ENCODE measurements around the gene CTSH.

Gene CTSH

DNA sequence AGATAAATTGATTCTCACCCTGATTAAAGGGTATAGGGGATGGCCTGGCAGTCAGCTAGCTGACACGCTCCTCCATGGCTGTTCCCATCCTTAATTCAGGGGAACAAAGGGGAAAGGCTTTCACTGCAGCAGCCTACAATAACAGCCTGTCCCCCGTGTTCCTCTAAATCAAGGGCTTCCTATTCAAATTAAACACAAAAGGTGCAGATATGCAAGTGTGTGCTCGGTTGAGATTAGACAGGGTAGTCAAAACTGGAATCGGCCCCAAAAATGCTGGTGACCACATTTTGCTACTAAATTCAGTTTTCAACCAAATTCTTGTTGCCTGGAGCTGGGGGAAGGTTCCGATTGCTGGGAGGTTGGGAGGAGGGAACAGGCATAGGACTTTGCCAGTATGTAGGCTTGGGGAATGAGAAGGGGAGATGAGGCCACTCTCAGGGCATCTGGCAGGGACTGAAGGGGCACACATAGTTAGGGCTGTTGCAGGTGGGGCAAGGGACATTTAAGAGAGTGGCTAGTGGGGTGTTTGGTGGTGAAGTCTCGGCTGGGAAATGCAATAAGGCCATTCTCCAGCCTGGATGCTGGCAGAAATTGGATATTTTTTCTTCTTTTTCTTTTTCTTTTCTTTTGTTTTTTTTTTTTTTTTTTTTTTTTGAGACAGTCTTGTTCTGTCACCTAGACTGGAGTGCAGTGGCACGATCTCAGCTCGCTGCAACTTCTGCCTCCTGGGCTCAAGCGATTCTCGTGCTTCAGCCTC lies 32.9 kb upstream of the CTSH start:
- DNase-seq: no peak

DNA sequence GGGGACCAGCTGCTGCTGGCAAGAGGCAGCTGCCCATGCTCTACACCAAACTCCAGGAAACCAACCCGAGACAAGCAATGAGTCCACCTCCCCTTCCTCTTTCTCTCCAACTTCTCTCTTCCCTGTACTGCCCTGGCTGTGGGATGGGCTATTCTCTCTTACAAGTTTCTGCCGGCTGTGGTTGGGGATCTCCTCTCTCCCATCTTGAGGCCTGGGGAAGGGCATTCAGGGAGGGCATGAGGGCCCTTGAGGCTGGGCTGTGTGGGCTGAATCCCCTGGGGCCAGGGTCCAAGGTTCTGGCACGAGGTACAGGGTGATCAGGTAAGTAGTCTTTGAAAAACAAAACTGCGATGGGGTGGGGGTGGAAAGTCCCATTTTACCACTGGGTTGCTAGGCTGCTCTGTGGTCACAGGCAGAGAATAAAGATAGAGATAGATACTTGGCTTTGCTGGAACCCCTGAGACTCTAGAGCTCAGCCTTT lies 32.3 kb upstream of the CTSH start:
- DNase-seq: no peak

DNA sequence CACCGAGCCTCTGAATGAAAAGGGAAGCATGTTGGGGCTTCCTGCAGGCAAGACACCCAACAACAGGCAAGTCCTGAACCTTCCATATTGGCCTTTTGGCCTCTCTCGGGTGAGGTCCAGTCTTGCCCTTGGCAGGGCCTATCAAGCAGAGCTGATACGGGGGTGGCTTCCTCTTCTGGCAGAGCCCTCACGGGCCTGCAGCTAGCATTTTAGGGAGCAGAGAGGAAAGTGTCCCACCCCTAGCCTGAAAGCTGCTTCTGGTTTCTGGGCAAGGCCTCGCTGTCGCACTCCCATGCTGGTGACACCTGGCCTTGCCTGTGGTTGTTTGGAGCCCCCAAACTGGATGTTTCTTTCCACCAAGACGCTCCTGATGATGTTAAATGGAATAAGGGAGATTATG lies 31.8 kb upstream of the CTSH start:
- DNase-seq: no peak

DNA sequence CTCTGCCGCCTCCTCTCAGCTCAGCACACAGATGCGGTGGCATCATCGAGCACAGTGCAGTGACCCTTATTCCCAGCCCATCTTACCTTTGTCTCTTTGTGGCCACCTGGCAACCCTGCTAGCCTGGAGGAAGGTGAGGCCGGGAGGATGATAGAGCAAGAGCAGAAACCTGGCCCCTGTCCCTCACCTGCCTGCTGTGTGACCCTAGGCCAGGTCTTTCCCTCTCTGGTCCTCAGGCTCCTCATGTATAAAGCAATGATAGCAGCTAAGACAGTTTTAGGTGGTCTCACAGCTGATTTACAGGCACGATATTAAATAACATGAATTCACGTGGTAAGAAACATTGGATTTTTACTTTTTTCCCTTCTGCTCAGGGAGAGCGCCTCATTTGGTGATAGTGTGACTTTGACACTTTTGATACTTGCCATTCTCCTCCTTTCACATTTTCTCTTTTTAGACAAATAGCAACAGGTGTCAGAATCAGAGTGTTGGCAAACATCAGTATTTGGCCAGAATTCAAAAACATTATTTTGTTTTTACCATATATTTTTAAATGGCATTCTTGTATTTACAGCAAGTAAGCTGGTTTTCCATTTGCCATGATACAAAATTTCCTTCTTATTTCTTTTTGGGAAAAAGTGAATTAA lies 29.5 kb upstream of the CTSH start:
- DNase-seq: no peak

DNA sequence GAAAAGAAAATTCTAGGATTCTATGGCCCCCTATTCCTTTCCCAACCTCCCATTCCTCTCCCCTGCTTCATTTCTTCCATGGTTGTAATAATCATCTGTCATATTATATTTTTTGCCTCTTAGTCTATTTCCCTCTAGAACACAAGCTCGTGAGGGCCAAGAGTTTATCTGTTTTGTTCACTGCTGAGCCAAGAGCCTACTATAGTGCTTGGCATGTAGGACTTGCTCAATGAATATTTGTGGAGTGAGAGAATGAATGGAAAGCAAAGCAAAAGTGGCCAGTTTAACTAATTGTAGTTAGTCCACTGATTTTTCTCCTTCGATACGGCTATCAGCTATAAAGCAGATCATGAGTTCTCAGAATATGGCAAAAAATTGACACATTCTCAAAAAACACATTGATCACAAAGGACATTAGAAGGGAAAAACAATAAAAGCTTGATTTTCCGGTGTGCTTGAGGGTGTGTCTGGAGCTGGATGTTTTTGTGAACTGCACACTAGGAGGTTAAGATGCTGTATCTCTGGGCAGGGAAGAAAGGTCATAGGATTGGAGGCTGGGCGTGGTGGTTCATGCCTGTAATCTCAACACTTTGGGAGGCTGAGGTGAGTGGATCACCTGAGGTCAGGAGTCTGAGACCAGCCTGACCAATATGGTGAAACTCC lies 25.0 kb upstream of the CTSH start:
- no peak for DNase-seq

DNA sequence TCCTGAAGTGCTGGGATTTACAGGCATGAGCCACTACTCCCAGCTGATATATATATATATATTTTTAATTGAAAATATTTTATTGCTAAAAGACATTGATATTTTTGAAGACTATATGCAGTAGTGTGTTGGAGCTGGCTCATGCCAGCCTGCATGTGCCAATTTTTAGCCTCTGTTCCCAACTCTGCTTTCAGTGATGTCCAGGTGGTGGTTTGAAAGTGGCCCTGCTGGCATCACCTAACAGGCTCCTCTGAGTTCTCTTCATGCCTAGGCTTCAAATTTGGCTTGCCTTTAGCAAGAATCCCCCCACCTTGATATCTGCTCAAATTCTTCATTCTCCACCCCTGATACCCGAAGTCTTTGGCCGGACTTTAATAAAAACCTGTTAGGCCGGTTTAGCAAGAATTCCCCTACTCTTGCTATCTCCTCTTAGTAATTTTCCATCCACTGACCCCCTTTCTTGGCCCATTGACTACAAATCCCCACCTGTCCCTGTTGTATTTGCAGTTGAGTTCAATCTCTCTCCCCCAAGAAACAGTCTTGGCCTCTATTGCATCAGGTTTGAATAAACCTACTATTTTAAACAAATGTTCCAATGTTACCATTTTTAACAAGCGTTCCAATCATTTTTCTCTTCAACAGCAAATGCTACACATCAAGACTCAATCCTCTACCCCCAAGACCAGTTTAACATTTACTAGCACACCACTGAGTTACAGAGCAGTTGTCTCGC lies 23.9 kb upstream of the CTSH start:
- DNase-seq: no peak

DNA sequence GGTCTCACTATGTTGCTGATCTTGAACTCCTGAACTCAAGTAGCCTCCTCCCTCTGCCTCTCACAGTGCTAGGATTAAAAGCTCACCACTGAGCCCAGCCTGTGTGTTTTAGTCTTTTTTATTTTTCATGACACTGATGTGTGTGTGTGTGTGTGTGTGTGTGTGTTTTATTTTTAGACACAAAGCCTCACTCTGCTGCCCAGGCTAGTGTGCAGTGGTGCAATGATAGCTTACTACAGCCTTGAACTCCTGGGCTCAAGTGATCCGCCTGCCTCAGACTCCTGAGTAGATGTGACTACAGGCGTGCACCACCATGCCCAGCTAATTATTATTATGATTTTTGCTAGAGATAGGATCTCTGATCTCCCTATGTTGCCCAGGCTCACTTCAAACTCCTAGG lies 23.3 kb upstream of the CTSH start:
- DNase-seq: no peak

DNA sequence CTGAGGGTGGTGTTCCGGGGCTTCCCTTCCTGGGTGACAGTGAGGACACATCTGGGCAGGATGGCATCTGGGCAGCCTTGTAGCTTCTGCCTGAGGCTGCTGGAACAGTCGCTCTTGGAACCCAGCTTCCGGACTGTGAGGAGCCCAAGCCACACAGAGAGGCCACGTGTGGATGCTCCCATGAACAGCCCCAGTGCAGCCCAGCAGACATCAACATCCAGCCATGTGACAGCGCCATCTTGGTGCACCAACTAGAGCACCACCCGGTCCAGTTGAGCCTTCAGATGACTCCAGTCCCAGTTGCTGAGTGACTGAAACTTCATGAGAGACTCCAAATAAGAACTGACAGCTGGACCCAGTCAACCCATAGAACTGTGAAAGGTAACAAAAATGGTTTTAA lies 15.5 kb upstream of the CTSH start:
- DNase-seq: no peak

DNA sequence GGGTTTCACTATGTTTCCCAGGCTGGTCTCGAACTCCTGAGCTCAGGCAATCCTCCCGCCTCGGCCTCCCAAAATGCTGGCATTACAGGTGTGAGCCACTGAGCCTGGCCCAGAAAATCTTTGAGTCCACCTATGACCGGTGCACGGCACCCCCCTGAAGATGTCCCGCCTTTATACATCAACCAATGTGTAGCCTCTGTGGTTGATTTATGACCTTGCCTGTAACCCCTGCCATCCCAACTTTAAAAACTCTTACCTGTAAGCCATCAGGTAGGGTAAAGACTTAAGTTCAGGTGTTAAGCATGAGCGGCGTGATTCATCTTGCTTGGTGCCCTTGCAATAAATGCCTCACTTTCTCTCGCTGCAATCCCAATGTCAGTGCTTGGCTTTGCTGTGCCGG lies 14.5 kb upstream of the CTSH start:
- DNase-seq: no peak

DNA sequence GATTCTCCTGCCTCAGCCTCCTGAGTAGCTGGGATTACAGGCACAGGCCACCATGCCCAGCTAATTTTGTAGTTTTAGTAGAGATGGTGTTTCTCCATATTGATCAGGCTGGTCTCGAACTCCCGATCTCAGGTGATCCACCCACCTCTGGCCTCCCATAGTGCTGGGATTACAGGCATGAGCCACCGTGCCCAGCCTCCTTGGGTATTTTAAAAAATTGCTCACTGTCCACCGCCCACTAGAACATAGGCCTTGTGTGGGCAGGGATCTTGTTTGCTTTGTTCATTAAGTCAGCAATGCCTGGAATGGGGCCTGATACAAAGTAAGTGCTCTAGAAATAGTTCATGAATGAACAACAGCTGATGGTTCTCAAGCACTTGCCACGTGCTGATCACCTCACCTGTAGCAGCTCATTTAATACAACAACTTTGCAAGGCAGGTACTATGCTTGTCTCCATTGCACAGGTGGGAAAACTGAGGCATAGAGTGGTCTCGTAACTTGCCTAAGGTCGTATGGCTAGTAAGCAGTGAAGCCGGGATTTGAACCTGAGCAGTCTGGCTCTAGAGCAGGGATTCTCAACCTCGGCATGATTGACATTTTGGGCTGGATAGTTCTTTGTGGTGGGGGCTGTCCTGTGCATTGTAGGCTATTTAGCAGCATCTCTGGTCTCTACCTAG lies 12.7 kb upstream of the CTSH start:
- no peak for DNase-seq

DNA sequence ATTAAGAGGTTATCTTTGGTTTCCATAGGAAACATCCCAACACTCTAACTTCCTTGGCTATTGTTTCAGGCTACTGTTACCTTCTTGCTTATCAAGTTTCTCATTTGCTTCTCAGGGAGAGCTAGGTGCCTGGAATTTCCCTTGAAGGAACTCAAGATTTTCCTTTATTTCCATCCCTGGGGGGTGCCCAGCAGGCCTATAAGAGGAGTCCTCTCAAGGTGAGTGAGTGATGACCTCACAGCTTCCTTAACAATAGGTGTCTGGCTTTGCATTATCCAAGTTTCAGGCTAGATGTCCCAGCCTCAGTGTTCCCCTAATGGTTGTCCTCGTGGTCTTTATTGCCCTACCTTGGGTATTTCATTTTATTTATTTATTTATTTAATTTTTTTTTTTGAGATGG lies 12.1 kb upstream of the CTSH start:
- no peak for DNase-seq

DNA sequence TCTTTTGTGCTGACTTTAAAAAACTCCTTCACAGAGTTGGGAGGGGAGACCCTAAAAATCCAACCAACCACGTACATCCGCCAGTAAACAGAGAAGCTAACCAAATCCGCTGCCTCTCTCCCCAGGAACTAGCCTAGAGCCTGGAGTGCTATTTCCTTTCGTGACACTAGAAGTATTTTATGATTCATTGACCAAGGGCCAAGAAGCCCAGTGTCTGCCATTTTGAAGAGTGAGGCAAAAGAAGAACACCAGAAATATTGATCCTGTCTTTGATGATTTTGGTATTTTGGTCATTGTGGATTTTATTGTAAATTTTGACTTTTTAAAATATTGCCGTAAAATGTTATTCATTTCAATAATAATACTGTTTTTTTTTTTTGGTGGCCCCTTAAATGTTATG lies 10.5 kb upstream of the CTSH start:
- no peak for DNase-seq

DNA sequence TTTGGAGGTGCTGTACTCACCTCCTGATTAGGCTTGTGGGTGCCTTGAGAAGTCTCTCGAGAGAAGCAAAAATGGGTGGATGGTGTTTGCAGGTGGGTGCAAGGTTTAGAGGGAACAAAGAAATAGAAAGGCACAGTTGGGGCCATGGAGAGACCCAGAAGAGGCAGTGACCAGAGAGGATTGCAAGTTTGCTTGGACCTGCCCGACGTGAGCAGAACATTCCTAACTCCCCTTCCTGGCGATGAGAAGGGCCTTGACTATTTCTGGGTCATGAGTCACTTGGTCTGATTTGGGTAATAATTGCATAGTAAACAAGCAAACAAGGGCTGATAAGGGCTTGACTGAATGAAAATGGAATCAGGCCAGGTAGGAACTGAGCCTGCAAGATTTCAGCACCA lies 7.0 kb upstream of the CTSH start:
- no peak for DNase-seq

DNA sequence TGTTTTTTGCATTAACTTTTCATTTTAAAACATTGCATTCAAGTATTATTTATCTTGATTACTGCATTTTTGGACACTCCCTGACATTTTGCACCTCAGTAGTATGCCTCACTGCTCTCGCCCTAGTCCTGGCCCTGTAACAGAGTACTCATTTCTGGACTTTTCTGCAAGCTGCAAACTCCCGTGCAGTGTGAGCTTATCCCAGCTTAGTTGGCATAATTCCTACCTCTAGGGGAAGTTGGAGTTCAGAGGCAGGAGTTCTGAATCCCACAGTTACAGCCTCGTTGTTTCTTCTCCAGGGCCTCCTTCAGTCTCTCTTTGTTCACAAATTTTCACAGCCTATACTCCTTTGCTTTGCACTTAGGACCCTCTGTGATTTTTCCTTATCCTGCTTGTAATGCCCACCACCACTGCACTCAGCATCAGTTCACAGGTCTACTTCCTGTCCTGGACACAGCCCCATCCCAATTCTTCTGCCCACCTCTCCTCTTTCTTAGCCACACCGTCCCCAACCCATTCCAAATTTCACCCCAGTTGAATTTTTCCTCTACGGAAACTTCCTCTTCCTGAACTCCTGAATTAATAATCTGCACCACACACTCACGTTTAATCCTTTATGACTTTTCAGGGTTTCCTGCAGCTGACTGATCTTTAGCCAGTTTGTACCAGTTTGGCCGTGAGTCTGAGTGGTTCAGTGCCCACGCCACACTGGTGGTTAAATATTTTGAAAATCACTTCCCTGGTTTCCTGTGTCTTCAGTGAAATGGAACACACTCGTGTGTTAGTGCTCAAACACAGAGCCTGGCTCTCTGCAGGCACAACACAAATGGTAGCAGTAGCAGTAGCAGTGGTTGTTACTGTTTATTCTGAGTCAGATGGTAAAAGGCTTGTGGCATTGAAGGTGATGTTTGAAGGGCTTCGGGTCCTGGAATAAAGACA lies 6.3 kb upstream of the CTSH start:
- no peak for DNase-seq

DNA sequence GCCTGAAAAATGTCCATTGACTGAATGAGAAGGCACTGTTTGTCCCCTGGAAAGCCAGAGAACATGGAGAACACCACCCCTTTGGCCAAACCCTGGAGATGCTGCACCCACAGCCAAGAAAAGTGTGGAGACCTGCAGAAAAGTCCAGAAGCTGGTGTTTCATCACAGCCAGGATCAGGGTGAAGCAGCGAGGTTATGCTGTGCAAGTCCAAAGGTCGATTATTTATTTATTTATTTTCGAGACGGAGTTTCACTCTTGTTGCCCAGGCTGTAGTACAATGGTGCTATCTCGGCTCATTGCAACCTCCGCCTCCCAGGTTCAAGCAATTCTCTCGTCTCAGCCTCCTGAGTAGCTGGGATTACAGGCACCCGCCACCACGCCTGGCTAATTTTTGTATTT lies 5.5 kb upstream of the CTSH start:
- DNase-seq: no peak

DNA sequence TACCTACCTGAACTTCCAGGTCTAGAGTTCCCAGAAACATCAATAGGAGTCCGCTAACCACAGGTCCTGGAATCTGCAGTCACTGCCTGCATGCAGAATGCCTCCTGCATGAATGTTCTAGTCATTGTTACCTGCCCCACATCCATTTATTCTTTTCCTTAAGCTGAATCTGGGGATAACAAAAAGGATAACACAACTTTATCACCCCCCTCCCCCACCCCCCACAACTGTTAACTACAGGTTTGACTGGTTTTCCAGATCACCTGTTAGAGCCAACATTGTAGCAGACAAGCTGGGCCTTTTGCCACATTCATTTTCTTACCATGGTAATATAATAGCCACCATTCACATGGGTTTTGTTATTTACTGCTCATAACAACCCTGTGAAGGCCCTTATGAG lies 4.6 kb upstream of the CTSH start:
- DNase-seq: no peak

DNA sequence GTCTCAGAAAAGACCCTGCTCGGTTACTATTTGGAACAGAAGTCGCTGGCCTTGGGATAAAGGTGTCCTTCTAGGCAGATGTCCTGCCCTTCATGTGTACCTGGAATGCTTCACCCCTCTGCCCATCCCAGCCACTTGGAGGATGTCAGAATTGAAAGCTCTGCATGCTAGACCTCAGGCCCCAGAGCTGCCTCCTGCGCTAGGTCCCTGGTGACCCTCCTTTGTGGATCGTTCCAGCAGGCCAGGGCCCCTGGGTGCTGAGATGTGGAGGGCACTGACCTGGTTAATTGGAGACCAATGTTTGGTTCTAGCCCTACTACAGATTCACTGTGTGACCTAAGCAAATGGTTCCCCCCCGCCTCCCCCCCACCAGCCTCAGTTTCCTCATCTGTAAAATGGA lies 2.7 kb upstream of the CTSH start:
- no peak for DNase-seq

DNA sequence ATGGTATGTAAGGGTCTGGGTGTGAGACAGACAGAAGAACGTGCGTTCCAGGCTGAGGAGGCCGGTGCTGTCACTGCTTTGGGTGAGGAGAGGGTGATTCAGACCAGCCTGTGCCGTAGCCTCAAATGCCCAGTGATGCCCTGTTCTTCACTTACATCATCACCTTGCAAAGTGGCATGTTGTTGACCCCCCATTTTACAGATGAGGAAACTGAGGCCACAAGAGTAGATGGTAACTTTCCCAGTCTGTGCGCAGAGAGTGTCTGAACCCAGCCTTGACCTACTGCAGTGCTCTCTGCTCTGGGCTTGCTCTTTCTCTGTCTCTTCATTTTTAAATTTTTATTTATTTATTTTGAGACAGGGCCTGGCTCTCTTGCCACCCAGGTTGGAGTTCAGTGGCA lies 1.6 kb upstream of the CTSH start:
- no peak for DNase-seq

DNA sequence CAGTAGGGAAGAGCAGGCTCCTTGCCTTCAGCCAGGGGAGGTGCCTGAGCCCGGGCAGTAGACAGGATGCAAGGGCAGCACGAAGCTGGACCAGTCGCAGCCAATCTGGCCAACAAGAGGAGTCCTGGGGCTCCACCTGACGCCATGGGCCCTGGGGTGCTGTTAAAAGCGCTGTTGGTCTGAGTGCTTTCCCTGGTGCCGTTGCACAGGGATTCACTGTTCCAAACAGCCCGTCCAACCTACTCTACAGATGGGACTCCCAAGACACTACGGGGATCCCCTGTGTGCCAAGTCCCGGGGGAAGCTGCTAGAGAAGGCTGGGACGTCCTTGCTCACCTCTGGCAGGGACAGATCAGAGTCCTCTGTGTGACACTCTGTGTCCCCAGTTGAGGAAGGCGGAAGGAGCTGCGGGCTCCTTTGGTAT lies 632 bp downstream of the CTSH start:
- no peak for DNase-seq

DNA sequence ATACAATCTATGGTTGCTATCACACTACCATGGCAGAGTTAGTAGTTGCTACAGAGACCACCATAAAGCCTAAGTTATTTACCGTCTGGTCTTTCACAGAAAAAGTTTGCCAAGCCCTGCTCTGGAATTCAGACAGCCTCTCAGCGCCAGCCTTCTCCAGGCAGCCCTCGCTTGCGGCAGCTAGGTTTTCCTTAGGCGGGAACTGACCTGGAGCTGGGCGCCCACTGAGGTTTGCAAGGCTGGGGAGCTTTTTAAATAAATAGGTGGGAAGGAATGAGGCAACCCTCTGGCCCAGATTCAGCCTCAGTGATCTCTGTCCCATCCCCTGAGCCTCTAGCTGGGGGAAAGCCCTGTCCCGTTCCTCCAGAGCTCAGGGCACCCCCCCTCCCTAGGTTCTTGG lies 1.2 kb downstream of the CTSH start:
- DNase-seq: no peak

DNA sequence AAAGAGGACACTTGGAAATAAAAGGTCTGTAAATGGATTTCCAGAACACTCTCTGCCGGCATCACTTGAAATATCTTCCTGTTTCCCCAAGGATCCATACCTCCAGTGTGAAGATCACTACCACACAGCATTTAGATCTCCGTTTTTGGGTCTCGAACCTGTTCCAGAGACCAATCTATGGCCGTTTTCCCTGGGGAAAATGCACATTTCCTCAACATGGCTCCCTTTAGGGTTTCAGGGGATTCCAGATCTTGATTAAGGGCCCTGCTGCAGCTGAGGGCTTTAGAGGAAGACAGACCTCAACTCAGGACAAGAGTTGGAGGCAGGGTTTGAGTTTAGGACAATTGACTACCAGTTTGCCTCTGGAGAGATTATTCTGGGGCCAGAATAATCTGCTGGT lies 2.1 kb downstream of the CTSH start:
- DNase-seq: no peak

All from activated CD4-positive, alpha-beta T cell treated with anti-CD3 and anti-CD28 coated beads, Interleukin-2, amount 50 U/mL, for 1 hour (primary cell).